ENCODE data around the gene PLEKHG2.

PLEKHG2 gene

DNA sequence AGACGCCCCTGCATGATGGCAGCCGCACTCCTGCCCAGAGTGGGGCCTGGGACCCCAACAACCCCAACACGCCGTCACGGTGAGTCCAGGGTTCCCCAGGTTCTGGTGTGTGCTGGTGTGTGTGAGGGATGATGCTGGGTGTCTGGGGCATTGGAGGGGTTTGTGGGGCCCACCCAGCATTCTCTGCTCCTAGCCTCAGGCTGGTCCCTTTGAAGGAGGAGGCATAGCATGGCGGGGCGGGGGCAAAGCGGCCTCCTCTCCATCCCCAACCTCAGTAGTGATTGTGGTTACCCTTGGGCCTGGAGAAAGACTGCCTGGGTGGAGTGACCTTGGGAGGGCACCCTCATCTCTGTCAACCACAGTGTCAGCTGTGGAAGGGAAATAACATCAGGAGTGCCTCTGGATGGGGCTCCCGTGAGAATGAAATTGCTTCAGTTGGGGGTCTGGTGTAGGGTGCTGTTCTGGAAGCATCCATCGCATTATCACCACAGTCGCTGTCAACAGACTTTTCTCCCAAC is 61.0 kb downstream of the PLEKHG2 start:
- no peak for TF ChIP-seq ZFX (IDR thresholded peaks at IDR 0.05)
- TF ChIP-seq, protein P1, sequence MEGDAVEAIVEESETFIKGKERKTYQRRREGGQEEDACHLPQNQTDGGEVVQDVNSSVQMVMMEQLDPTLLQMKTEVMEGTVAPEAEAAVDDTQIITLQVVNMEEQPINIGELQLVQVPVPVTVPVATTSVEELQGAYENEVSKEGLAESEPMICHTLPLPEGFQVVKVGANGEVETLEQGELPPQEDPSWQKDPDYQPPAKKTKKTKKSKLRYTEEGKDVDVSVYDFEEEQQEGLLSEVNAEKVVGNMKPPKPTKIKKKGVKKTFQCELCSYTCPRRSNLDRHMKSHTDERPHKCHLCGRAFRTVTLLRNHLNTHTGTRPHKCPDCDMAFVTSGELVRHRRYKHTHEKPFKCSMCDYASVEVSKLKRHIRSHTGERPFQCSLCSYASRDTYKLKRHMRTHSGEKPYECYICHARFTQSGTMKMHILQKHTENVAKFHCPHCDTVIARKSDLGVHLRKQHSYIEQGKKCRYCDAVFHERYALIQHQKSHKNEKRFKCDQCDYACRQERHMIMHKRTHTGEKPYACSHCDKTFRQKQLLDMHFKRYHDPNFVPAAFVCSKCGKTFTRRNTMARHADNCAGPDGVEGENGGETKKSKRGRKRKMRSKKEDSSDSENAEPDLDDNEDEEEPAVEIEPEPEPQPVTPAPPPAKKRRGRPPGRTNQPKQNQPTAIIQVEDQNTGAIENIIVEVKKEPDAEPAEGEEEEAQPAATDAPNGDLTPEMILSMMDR (conservative IDR thresholded peaks at IDR 0.05) = no peak
- H3K27ac ChIP-seq = no peak overlapping the region

- no peak for TF ChIP-seq ZFX (IDR thresholded peaks at IDR 0.05)
- TF ChIP-seq, protein P1 (conservative IDR thresholded peaks at IDR 0.05) = peak; percentile 94
- no peak overlapping the region for H3K27ac ChIP-seq
Observed at GRCh38 chr19:39474139-39474620, 61.7 kb downstream of the PLEKHG2 start.

DNA sequence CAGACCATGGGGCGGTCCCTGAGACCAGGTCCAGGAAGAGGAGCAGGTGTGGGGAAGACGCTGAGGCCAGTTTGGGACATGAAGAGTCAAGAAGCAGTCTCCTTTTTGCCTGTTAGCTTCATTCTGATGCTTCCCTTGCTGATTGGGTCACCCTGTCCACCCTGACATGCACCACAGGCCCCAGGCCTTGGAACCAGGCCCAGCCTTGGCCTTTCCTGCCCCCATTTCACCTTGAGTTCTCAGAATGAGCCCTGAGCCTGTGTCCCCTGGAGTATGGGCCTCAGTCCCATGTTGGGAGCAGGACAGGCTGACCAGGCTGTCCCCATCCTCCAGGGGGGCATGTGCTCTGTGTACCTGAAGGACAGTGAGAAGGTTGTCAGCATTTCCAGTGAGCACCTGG is 63.3 kb downstream of the PLEKHG2 start:
- H3K27ac ChIP-seq = no peak overlapping the region
- no peak for TF ChIP-seq ZFX (IDR thresholded peaks at IDR 0.05)
- TF ChIP-seq, protein P1 (conservative IDR thresholded peaks at IDR 0.05) = no peak

Data from C4-2B (cell line).